ENCODE measurements around the gene LRRN3. TPM values are rescaled to one million over a fixed set of nuclear protein-coding genes. Genes with fewer than 3 reads are reported as not detected.

LRRN3 gene
- total and polyA plus RNA-seq, 2 of the 8 experiments (the other 6 are each of a cell fraction or from before 2014, with no cell fraction given), result 0.20 to 0.32 TPM

GRCh38 chr7:111129435-111129834 lies 38.5 kb downstream of the LRRN3 start:
- no peak overlapping the region for H2BK15ac ChIP-seq (ENCODE audit: low read length)
- ChIA-PET CTCF (ENCODE audit: partially characterized antibody) (interaction anchor here (1.1 to 1.3 kb wide), 2 partner anchors 8 to 9 kb away, joined by 3 to 4 read pairs; no protein-coding TSS in a partner anchor), POLR2A (ENCODE audit: partially characterized antibody) (no interaction called here)
- no peak overlapping the region for H2BK12ac ChIP-seq (ENCODE audit: low read depth, low read length)
- H3K18ac ChIP-seq (ENCODE audit: extremely low read depth, low read length), result no peak overlapping the region
- H2BK20ac ChIP-seq (ENCODE audit: low read length), result no peak overlapping the region
- no peaks in the 10 kb centered on the region for H3K9me3 ChIP-seq (ENCODE audit: insufficient read depth in 2 of 2, low read depth in 1 of 2, low read length in 1 of 2)
- no peaks in the 10 kb centered on the region for H3K79me2 ChIP-seq (ENCODE audit: control insufficient read depth in 1 of 2, insufficient read depth in 2 of 2, low read length in 2 of 2)
- H3K4me3 ChIP-seq (ENCODE audit: extremely low read depth in 1 of 4, insufficient read depth in 2 of 4, low read depth in 3 of 4, low read length in 4 of 4), result no peak overlapping the region
- H3K4me1 ChIP-seq (replicated peaks in 1 of 4; ENCODE audit: control insufficient read depth in 3 of 4, insufficient read depth in 4 of 4, low read length in 3 of 4), result no peaks in the 10 kb centered on the region
- H2BK120ac ChIP-seq (replicated peaks; ENCODE audit: low read depth, low read length), result no peak overlapping the region
- no peak overlapping the region for H4K5ac ChIP-seq (ENCODE audit: insufficient read length, low read depth, low read length)
- peaks cover 0 to 1% (median 0%) of the 10 kb centered on the region in 4 experiments; a peak in 1 of 7 replicates for H3K27me3 ChIP-seq (replicated peaks in 1 of 4; ENCODE audit: control insufficient read depth in 3 of 4, extremely low read depth in 1 of 4, insufficient read depth in 3 of 4, low read length in 3 of 4)
- H3K79me1 ChIP-seq (ENCODE audit: low read depth, low read length), result no peaks in the 10 kb centered on the region
- H3K56ac ChIP-seq (replicated peaks; ENCODE audit: insufficient read length, low read depth, low read length), result no peak overlapping the region
- H4K20me1 ChIP-seq (replicated peaks in 1 of 2; ENCODE audit: control insufficient read depth in 1 of 2, insufficient read depth in 2 of 2, low read length in 2 of 2), result no peaks in the 10 kb centered on the region
- no peak overlapping the region for H2AK5ac ChIP-seq (ENCODE audit: low read depth, low read length)
- no peak for DNase-seq (ENCODE audit: low read depth in 1 of 2, low spot score in 2 of 2)
- H4K8ac ChIP-seq (ENCODE audit: extremely low read depth, insufficient read depth, low read length), result no peak overlapping the region
- no peak overlapping the region for H3K14ac ChIP-seq (ENCODE audit: insufficient read length)
- H3K4me2 ChIP-seq (ENCODE audit: insufficient read depth in 1 of 2, low read depth in 2 of 2, low read length in 2 of 2), result no peak overlapping the region
- no peak overlapping the region for H3K4ac ChIP-seq (replicated peaks; ENCODE audit: insufficient read length, low read depth, low read length)
- WGBS, 2 experiments (ENCODE audit: extremely low coverage in 1 of 2, insufficient coverage in 1 of 2, insufficient read length in 1 of 2, insufficient replicate concordance in 2 of 2, low coverage in 1 of 2, low lambda C conversion rate in 2 of 2, missing lambda C conversion rate in 1 of 2), result 89% methylated on average over 4 of the region's 4 CpGs; no CpG with 5 or more reads in 1 of the 2 experiments
- no peaks in the 10 kb centered on the region for H3K23me2 ChIP-seq (ENCODE audit: low read depth, low read length)
- H3K9ac ChIP-seq (replicated peaks in 1 of 4; ENCODE audit: extremely low read depth in 1 of 4, low read depth in 3 of 4, low read length in 3 of 4), result no peak overlapping the region
- no peak for FAIRE-seq
- H3K23ac ChIP-seq (ENCODE audit: insufficient read length), result no peak overlapping the region
- H3K27ac ChIP-seq (ENCODE audit: low read depth, low read length), result no peak overlapping the region
- H2BK5ac ChIP-seq (ENCODE audit: low read depth, low read length), result no peak overlapping the region
- no peak overlapping the region for H2AFZ ChIP-seq (ENCODE audit: low read length)
- H3K36me3 ChIP-seq (ENCODE audit: control insufficient read depth in 2 of 4, insufficient read depth in 4 of 4, low read length in 3 of 4), result no peaks in the 10 kb centered on the region
- H4K91ac ChIP-seq (replicated peaks; ENCODE audit: insufficient read length, low read length), result no peak overlapping the region
- no peak for TF ChIP-seq JUND (IDR thresholded peaks at IDR 0.05; ENCODE audit: low read length)
- no peak for TF ChIP-seq ASH2L (IDR thresholded peaks at IDR 0.05; ENCODE audit: low read length)
- no peak for TF ChIP-seq RXRA (IDR thresholded peaks at IDR 0.05; ENCODE audit: insufficient read depth, low read depth, low read length)
- no peak for TF ChIP-seq POU5F1 (IDR thresholded peaks at IDR 0.05; ENCODE audit: low read depth, low read length)
- TF ChIP-seq GTF2F1 (IDR thresholded peaks at IDR 0.05; ENCODE audit: borderline replicate concordance, low read depth, low read length), result no peak
- no peak for TF ChIP-seq MAFK (IDR thresholded peaks at IDR 0.05; ENCODE audit: low read depth, low read length)
- no peak for TF ChIP-seq KDM5A (IDR thresholded peaks at IDR 0.05; ENCODE audit: low read length)
- TF ChIP-seq TBP (IDR thresholded peaks at IDR 0.05; ENCODE audit: low read depth, low read length), result no peak
- no peak for TF ChIP-seq EGR1 (IDR thresholded peaks at IDR 0.05; ENCODE audit: borderline replicate concordance, low read depth, low read length)
- no peak for TF ChIP-seq SUZ12 (IDR thresholded peaks at IDR 0.05; ENCODE audit: low read length)
- no peak for TF ChIP-seq POLR2A (IDR thresholded peaks at IDR 0.05; ENCODE audit: control extremely low read depth in 1 of 2, low read depth in 2 of 2, low read length in 2 of 2)
- no peak for TF ChIP-seq RAD21 (IDR thresholded peaks at IDR 0.05 in 1 of 2, conservative IDR thresholded peaks at IDR 0.05 in 1 of 2; ENCODE audit: low read depth in 2 of 2, low read length in 2 of 2)
- no peak for TF ChIP-seq TCF12 (IDR thresholded peaks at IDR 0.05; ENCODE audit: low read depth, low read length)
- TF ChIP-seq KDM4A (IDR thresholded peaks at IDR 0.05; ENCODE audit: low read depth, low read length, severe bottlenecking), result no peak
- TF ChIP-seq SP4 (IDR thresholded peaks at IDR 0.05; ENCODE audit: low read length), result no peak
- TF ChIP-seq NANOG (IDR thresholded peaks at IDR 0.05; ENCODE audit: insufficient read depth, low read depth, low read length, poor library complexity, severe bottlenecking), result no peak

Data from H1 (cell line).